Measurements from ENCODE around the gene TRAF3IP1.

DNA sequence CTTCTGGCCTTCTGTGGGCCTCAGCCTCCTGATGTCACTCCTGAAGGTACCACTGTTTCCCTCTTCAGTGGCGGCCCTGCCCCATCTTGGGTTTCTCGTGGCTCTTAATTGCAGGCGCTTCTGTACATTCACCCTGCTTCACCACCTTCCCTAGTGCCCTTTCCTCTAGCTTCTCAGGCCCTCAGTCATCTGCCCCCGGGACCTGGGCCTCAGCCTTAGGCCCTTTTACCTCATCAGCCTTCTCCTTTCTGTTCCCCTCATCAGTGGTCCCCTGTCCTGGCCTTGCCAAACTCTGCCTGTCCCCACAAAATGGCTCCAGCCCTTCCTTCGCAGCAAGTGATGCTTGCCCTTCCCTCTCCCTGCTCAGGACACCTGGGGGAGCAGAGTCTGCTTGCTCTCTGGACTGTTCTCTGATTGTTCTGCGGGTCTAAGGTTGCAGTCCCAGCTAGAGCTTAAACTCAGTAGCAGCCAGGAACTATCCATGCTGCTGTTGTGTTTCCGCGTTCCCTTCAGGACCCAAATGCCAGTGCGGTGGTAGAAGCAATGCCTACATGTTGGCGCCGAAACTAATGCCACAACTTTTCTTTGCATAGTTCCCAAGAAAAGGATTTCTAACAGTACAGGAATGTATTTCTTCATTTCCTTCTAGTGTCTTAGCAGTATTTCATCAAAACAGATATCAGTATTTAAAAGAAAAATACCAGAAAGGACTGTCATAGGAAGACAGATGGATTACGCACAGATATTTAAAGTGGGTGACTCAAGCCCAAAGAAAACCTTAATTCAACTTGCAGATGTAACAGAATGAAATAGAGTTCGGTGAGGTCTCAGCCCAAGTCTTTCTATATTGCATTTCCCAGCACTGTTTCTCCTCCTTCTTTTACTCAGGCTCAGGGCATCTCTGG lies 113.9 kb downstream of the TRAF3IP1 start:
- TF ChIP-seq, protein P1, sequence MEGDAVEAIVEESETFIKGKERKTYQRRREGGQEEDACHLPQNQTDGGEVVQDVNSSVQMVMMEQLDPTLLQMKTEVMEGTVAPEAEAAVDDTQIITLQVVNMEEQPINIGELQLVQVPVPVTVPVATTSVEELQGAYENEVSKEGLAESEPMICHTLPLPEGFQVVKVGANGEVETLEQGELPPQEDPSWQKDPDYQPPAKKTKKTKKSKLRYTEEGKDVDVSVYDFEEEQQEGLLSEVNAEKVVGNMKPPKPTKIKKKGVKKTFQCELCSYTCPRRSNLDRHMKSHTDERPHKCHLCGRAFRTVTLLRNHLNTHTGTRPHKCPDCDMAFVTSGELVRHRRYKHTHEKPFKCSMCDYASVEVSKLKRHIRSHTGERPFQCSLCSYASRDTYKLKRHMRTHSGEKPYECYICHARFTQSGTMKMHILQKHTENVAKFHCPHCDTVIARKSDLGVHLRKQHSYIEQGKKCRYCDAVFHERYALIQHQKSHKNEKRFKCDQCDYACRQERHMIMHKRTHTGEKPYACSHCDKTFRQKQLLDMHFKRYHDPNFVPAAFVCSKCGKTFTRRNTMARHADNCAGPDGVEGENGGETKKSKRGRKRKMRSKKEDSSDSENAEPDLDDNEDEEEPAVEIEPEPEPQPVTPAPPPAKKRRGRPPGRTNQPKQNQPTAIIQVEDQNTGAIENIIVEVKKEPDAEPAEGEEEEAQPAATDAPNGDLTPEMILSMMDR (IDR thresholded peaks at IDR 0.05): no peak
- no peak for TF ChIP-seq POLR2A (IDR thresholded peaks at IDR 0.05)
